ENCODE measurements around the gene C17orf107. TPM values are rescaled to one million over a fixed set of nuclear protein-coding genes. Genes with fewer than 3 reads are reported as not detected.

The C17orf107 gene
- total and polyA plus RNA-seq, 9 of the 15 experiments (the other 6 are each of a cell fraction or from before 2014, with no cell fraction given): 0.05 to 0.29 (median 0.07) TPM; not detected in 4

DNA sequence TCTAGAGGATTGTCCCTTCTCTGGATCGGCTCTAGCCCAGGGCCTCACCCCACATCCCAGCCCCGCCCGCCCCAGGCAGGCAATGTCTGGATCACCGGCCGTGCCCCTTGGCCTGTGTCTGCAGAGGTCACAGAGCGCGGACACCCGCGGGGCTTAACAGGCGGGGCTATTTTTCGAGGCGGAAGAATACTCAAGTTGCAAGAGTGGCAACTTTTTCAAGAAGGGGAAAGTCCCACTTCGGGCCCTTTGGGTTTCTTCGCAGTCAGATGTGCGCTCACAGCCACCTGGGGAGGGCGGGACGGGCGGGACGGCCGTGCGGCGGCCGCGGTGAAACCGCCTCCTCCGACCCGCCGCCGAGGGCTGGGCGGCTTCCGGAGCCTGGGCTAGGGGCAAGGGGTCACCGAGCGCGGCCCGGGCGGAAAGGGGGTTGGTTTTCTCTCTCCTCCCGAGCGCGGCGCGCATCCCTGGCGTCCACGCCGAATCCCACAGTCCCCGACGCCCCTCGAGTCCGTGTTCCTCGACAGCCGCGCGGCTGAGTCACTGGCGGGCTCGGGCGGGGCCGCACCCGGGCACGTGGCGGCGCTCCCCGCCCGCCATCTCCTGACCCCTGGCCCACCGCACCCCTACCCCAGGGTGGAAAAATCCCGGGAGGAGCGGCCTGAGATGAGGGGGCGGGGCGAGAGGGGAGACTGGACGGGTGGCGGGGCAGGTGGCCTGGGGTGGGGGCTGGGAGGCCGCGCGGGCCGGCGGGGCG, 50.2 kb downstream of the C17orf107 start (continued):
- TF ChIP-seq, protein P1, sequence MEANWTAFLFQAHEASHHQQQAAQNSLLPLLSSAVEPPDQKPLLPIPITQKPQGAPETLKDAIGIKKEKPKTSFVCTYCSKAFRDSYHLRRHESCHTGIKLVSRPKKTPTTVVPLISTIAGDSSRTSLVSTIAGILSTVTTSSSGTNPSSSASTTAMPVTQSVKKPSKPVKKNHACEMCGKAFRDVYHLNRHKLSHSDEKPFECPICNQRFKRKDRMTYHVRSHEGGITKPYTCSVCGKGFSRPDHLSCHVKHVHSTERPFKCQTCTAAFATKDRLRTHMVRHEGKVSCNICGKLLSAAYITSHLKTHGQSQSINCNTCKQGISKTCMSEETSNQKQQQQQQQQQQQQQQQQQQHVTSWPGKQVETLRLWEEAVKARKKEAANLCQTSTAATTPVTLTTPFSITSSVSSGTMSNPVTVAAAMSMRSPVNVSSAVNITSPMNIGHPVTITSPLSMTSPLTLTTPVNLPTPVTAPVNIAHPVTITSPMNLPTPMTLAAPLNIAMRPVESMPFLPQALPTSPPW (CRISPR knock-in tag; IDR thresholded peaks at IDR 0.05): peak; percentile 93
- TF ChIP-seq SIN3A (IDR thresholded peaks at IDR 0.05; ENCODE audit: borderline replicate concordance in 2 of 2, control insufficient read depth in 1 of 2, low read depth in 2 of 2, low read length in 2 of 2): peak in 1 of 2 experiments; percentile 5; a peak in 1 of 4 replicates

DNA sequence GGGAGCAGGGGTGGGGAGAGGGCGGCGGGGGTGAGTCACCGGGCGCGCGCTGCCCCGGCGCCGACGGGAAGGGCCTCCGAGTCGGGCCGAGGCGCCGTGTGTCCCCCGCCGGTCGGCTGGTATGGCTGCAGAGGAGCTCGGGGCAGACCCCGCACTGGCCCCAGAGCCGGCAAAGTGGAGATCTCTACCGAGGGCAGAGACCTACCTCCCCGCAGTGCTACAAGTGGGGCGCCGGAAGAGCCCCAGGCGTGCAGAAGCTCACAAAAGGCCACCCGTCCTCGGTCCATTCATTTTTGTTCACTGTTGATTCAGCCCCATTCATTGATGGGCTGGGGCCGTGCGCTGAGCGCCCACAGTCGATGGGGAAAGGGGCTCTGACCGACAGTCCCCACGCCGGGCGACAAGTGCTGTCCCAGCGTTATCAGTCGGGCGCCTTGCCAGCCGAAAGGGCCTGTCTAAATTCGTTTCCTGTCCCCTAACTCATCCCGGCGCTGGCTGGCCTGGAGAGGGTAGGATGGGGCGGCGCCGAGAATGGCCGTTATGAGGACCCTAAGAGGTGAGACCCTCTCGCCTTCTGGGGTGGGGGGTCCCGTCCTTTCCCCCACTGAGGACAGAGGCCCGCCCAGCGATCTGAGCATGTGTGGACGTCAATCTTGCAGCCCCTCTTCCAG, 50.9 kb downstream of the C17orf107 start:
- Histone ChIP-seq H3K4me1 (replicated peaks in 1 of 2; ENCODE audit: control insufficient read depth in 2 of 2, insufficient read depth in 2 of 2, low read length in 2 of 2) (peaks cover 25 to 52% of the 10 kb centered on the region in 2 experiments), H3K9me3 (replicated peaks; ENCODE audit: control insufficient read depth, insufficient read depth, low read depth, low read length) (no peaks in the 10 kb centered on the region), H3K4me3 (peak overlapping the region; percentile 97), H3K9ac (ENCODE audit: insufficient read depth in 1 of 2, low read depth in 2 of 2, low read length in 2 of 2) (peak overlapping the region; percentile 89 to 96), H2AFZ (ENCODE audit: low read depth, low read length) (peak overlapping the region; percentile 51), H3K79me2 (ENCODE audit: control insufficient read depth, insufficient read depth, low read length) (peaks cover 51% of the 10 kb centered on the region), H3K36me3 (ENCODE audit: control insufficient read depth, insufficient read depth, low read length) (peaks cover 26% of the 10 kb centered on the region), H4K20me1 (replicated peaks; ENCODE audit: control insufficient read depth, insufficient read depth, low read length) (peaks cover 19% of the 10 kb centered on the region), H3K9me1 (ENCODE audit: control insufficient read depth, insufficient read depth, low read length) (no peaks in the 10 kb centered on the region), H3K27ac (ENCODE audit: extremely low read depth, low read depth, low read length) (peak overlapping the region; percentile 98), H3K27me3 (ENCODE audit: control insufficient read depth in 2 of 2, insufficient read depth in 2 of 2, low read length in 2 of 2) (no peaks in the 10 kb centered on the region), H3K4me2 (ENCODE audit: insufficient read depth, low read length) (peak overlapping the region; percentile 84)
- in situ Hi-C loops (cut with MboI): no loop called here
- DNase-seq (ENCODE audit: extremely low read depth in 1 of 4, low spot score in 3 of 4) (peak; percentile 27 to 82 (median 68)), FAIRE-seq (peak; percentile 83), ATAC-seq (peak; percentile 48)
- BruUV-seq (replicated peaks): TSS peak; percentile 88
- intact Hi-C loops (cut with micrococcal nuclease): no loop called here
- POLR2A ChIA-PET: interaction anchor here (0.6 to 4.7 kb wide), 6 partner anchors 10 to 45 kb away, joined by 3 to 38 read pairs (median 3); partner anchors contain the start of genes CAMTA2, RNF167, SLC25A11 and SPAG7
- CTCF ChIA-PET (ENCODE audit: low intra/inter-chr PET ratio): no interaction called here
- 0% methylated on average over 15 of the region's 52 CpGs for WGBS (ENCODE audit: insufficient coverage, low coverage, missing lambda C conversion rate)
- TF ChIP-seq POLR2H (tag; IDR thresholded peaks at IDR 0.05; ENCODE audit: low read depth) (peak; percentile 42), EZH2 (IDR thresholded peaks at IDR 0.05; ENCODE audit: borderline replicate concordance, low read depth, low read length) (no peak), TAF1 (IDR thresholded peaks at IDR 0.05; ENCODE audit: control insufficient read depth, extremely low read depth, insufficient read depth, low read length, severe bottlenecking) (peak; percentile 26), PKNOX1 (IDR thresholded peaks at IDR 0.05) (peak; percentile 49), TFAP4 (CRISPR knock-in tag; IDR thresholded peaks at IDR 0.05; ENCODE audit: borderline replicate concordance) (0 out of 2 replicates have a peak, but pooled peaks have one; percentile 26), NFIC (IDR thresholded peaks at IDR 0.05) (peak; percentile 85), LCOR (CRISPR knock-in tag; IDR thresholded peaks at IDR 0.05) (peak; percentile 33; the same call in 1 of the 2 replicates), ZNF282 (CRISPR knock-in tag; IDR thresholded peaks at IDR 0.05) (no peak), TOE1 (IDR thresholded peaks at IDR 0.05; ENCODE audit: borderline replicate concordance) (0 out of 2 replicates have a peak, but pooled peaks have one; percentile 13), TOE1 (CRISPR knock-in tag; IDR thresholded peaks at IDR 0.05; ENCODE audit: borderline replicate concordance, low read depth) (no peak)
- TF ChIP-seq, protein P2, sequence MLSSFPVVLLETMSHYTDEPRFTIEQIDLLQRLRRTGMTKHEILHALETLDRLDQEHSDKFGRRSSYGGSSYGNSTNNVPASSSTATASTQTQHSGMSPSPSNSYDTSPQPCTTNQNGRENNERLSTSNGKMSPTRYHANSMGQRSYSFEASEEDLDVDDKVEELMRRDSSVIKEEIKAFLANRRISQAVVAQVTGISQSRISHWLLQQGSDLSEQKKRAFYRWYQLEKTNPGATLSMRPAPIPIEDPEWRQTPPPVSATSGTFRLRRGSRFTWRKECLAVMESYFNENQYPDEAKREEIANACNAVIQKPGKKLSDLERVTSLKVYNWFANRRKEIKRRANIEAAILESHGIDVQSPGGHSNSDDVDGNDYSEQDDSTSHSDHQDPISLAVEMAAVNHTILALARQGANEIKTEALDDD (IDR thresholded peaks at IDR 0.05): no peak
